ENCODE data around the gene OPA1. TPM values are rescaled to one million over a fixed set of nuclear protein-coding genes. Genes with fewer than 3 reads are reported as not detected.

The OPA1 gene
- total RNA-seq, 2 experiments from 2014 or later, result 43.2 to 57.3 TPM

- no peak overlapping the region for H3K4me2 ChIP-seq (ENCODE audit: low read length)
- CTCF ChIA-PET (ENCODE audit: unreplicated experiment), result no interaction called here
Measured at GRCh38 chr3:193730511-193730910, 137.5 kb downstream of the OPA1 start.

GRCh38 chr3:193730976-193731375, 138.0 kb downstream of the OPA1 start:
- Histone ChIP-seq H3K9me2 (ENCODE audit: insufficient read depth, low read length) (no peaks in the 10 kb centered on the region), H3K9me3 (ENCODE audit: low read length) (no peaks in the 10 kb centered on the region), H3K4me3 (ENCODE audit: low read depth, low read length, poor library complexity, severe bottlenecking) (no peak overlapping the region), H3K4me1 (ENCODE audit: insufficient read depth, low read length, poor library complexity, severe bottlenecking) (no peaks in the 10 kb centered on the region), H3K79me2 (ENCODE audit: insufficient read depth, low read depth, low read length) (no peaks in the 10 kb centered on the region), H3K27ac (ENCODE audit: low read depth, low read length, poor library complexity, severe bottlenecking) (no peak overlapping the region), H3K36me3 (ENCODE audit: insufficient read depth, low read length) (no peaks in the 10 kb centered on the region), H2AFZ (ENCODE audit: low read length) (no peak overlapping the region), H4K20me1 (ENCODE audit: insufficient read depth, low read length) (no peaks in the 10 kb centered on the region), H3K4me2 (ENCODE audit: low read length) (no peak overlapping the region)
- POLR2A ChIA-PET, result no interaction called here
- DNase-seq (ENCODE audit: low spot score), result no peak
- BruUV-seq (replicated peaks), result no TSS peak
- CTCF ChIA-PET (ENCODE audit: unreplicated experiment), result no interaction called here
- TF ChIP-seq EZH2phosphoT487 (IDR thresholded peaks at IDR 0.05; ENCODE audit: borderline replicate concordance, low read depth, low read length) (no peak), CTCF (conservative IDR thresholded peaks at IDR 0.05; ENCODE audit: low read length) (no peak)
- intact Hi-C loops (cut with micrococcal nuclease; ENCODE audit: unreplicated experiment), result no loop called here

More at GRCh38 chr3:193730511-193730910, 137.5 kb downstream of the OPA1 start:
- Histone ChIP-seq H3K9me3 (ENCODE audit: low read length) (no peaks in the 10 kb centered on the region), H3K27ac (ENCODE audit: low read depth, low read length, poor library complexity, severe bottlenecking) (no peak overlapping the region), H3K36me3 (ENCODE audit: insufficient read depth, low read length) (no peaks in the 10 kb centered on the region), H3K4me3 (ENCODE audit: low read depth, low read length, poor library complexity, severe bottlenecking) (no peak overlapping the region), H3K9me2 (ENCODE audit: insufficient read depth, low read length) (no peaks in the 10 kb centered on the region), H3K4me1 (ENCODE audit: insufficient read depth, low read length, poor library complexity, severe bottlenecking) (no peaks in the 10 kb centered on the region), H4K20me1 (ENCODE audit: insufficient read depth, low read length) (no peaks in the 10 kb centered on the region), H2AFZ (ENCODE audit: low read length) (no peak overlapping the region), H3K79me2 (ENCODE audit: insufficient read depth, low read depth, low read length) (no peaks in the 10 kb centered on the region)
- no peak for DNase-seq (ENCODE audit: low spot score)
- POLR2A ChIA-PET, result interaction anchor here (0.7 to 1.0 kb wide), 2 partner anchors 36 to 57 kb away, joined by 3 to 5 read pairs; no protein-coding TSS in a partner anchor
- no peak for TF ChIP-seq EZH2phosphoT487 (IDR thresholded peaks at IDR 0.05; ENCODE audit: borderline replicate concordance, low read depth, low read length)
- TF ChIP-seq CTCF (conservative IDR thresholded peaks at IDR 0.05; ENCODE audit: low read length), result no peak
- no TSS peak for BruUV-seq (replicated peaks)
- intact Hi-C loops (cut with micrococcal nuclease; ENCODE audit: unreplicated experiment), result no loop called here

- no peak overlapping the region for H3K4me2 ChIP-seq (ENCODE audit: low read length)
- intact Hi-C loops (cut with micrococcal nuclease; ENCODE audit: unreplicated experiment), result no loop called here
- DNase-seq (ENCODE audit: low spot score), result no peak
- no peak overlapping the region for H3K4me3 ChIP-seq (ENCODE audit: low read depth, low read length, poor library complexity, severe bottlenecking)
- no peaks in the 10 kb centered on the region for H3K9me3 ChIP-seq (ENCODE audit: low read length)
- no peaks in the 10 kb centered on the region for H3K79me2 ChIP-seq (ENCODE audit: insufficient read depth, low read depth, low read length)
- no peaks in the 10 kb centered on the region for H4K20me1 ChIP-seq (ENCODE audit: insufficient read depth, low read length)
- H3K27ac ChIP-seq (ENCODE audit: low read depth, low read length, poor library complexity, severe bottlenecking), result no peak overlapping the region
- no peak overlapping the region for H2AFZ ChIP-seq (ENCODE audit: low read length)
- H3K9me2 ChIP-seq (ENCODE audit: insufficient read depth, low read length), result no peaks in the 10 kb centered on the region
- ChIA-PET POLR2A (interaction anchor here (0.6 kb wide), 1 partner anchor 56 kb away, joined by 7 read pairs; no protein-coding TSS in a partner anchor), CTCF (ENCODE audit: unreplicated experiment) (no interaction called here)
- no TSS peak for BruUV-seq (replicated peaks)
- no peak for TF ChIP-seq CTCF (conservative IDR thresholded peaks at IDR 0.05; ENCODE audit: low read length)
- no peak for TF ChIP-seq EZH2phosphoT487 (IDR thresholded peaks at IDR 0.05; ENCODE audit: borderline replicate concordance, low read depth, low read length)
- no peaks in the 10 kb centered on the region for H3K4me1 ChIP-seq (ENCODE audit: insufficient read depth, low read length, poor library complexity, severe bottlenecking)
- H3K36me3 ChIP-seq (ENCODE audit: insufficient read depth, low read length), result no peaks in the 10 kb centered on the region
Measured at GRCh38 chr3:193731656-193732055, 138.6 kb downstream of the OPA1 start.
